HG02884 (cell line): ENCODE data around the gene GSG1L.

Source experiments
- ATAC-seq: cut with Tn5 transposase; IDR thresholded peaks from one replicate; pipeline ENCODE4 v1.9.1; 2021; ENCODE audit warnings: mild to moderate bottlenecking, moderate library complexity; ENCODE audit not compliant: unreplicated experiment

Gene GSG1L

DNA sequence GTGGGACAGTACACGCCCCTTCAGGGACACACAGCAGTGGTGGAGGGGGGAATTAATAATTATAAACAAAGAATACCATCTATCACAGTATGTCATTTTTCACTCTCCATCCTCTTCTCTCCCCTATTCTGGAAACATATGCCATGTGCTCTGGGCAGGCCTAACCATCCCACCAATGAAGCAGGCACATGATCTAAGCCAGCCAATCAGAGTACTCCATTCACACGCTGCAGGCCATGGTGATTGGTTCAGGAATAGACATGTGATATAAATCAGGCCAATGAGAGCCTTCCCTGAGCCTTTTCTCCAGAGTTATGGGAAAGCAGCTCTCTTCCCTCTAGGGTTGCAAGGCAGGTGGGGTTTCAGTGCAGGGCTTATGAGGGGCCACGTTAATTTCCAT, 36.5 kb downstream of the GSG1L start:
- ATAC-seq = no peak

DNA sequence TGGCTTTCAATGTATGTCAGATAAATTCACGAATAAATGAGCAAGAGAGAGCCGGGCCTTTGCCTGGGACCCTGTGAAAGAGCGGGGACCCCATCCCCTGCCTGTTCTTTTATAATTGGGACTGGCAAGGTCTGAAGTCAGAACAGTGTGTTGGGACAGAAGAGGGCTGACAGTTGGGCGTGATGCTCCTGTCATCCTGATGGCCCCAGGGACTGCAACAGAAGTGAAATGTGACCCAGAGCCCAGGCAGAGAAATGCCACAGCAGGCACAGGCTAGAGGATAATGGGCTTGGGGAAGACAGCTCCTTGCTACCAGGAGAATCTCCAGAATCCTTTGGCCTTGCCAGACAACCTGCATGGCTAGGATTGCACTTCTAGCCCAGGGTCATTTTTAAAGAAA, 37.9 kb downstream of the GSG1L start:
- ATAC-seq = no peak

GRCh38 chr16:28019218-28019617, 44.3 kb downstream of the GSG1L start:
- ATAC-seq = no peak

DNA sequence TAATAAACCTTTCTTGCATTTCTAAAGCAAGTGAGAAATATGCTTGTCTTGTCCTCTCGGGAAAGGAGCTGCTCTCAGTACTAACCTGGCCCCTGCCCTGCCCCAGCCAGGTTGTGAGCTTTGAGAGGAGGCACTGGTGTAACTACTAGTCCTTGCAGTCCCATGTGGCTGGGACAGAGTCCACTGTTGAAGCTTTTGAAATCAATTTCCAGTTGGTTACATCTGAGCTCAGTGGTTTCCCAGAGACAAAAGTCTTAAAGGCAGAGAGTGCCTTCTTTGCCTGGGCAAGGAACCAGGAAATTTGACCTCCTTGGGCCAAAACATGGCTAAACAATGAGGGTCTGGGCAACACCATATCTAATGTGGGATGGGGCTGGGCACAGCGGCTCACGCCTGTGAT, 48.7 kb downstream of the GSG1L start:
- ATAC-seq = no peak

- ATAC-seq = no peak
Observed at GRCh38 chr16:28013878-28014277, 49.6 kb downstream of the GSG1L start.

- ATAC-seq = no peak
Observed at GRCh38 chr16:28013392-28013791, 50.1 kb downstream of the GSG1L start.

- no peak for ATAC-seq
Observed at GRCh38 chr16:28011971-28012445, 51.5 kb downstream of the GSG1L start.

- no peak for ATAC-seq
Observed at GRCh38 chr16:28011223-28011622, 52.3 kb downstream of the GSG1L start.

DNA sequence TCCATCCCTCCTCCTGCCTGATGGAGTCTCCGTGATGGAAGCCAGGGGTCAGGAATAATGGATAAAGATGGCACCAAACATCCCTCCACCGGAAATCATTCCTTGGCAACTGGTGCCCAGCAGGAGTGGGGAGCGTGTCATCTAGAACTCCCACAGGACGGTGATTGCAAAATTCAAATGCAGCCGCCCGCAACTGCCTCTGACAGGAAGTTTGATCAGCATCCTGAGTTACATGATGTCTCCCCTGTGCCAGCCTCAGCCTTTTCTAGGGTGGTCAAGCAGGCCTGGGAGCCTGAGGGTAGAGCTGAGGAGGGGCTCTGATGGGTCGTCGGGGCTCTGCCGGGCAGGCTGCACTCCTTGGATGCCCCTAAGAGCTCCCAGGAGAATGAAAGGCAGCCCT, 52.8 kb downstream of the GSG1L start:
- no peak for ATAC-seq

- ATAC-seq = no peak
Observed at GRCh38 chr16:28009586-28010373, 53.7 kb downstream of the GSG1L start.

- ATAC-seq = no peak
Observed at GRCh38 chr16:28003923-28004322, 59.6 kb downstream of the GSG1L start.

- ATAC-seq = no peak
Observed at GRCh38 chr16:28003021-28003865, 60.3 kb downstream of the GSG1L start.

DNA sequence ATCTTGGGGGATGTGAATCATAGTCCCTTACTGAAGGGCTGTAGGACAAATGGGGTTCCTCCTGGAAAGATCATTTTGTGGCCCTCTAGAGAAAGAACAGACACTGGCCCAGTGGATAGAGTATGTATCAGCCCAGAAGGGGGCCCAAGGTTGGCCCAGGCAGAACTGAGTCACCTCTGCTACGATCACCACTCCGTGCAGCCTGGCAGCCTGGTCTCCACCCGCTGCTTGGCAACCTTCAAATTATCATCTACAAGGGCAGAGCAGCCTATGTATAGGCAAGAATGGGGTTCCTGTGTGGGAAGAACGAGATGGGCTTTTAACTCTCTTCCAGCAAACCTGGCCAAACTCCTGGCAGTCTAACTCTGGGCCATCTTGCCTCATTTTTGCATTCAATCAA, 61.9 kb downstream of the GSG1L start:
- no peak for ATAC-seq

- no peak for ATAC-seq
Observed at GRCh38 chr16:28001184-28001583, 62.3 kb downstream of the GSG1L start.

- ATAC-seq = no peak
Observed at GRCh38 chr16:28000314-28001169, 63.0 kb downstream of the GSG1L start.

DNA sequence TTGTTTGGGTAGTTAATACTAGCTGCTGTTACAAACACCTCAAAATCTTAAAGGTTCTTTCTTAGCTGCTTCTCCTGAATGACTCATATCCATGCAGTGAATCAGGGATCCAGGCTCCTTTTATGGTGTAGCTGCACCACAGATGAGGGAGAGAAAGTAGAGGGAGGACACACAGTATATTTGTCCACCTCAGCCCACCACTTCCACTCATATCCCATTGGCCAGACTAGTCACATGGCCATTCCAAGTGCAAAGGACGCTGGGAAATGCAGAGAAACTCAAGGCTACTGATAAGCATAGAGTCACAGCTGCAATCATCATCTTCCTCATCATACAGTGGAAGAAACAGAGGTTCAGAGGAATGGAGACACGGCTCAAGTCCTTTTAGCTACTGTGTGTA, 63.8 kb downstream of the GSG1L start:
- no peak for ATAC-seq

DNA sequence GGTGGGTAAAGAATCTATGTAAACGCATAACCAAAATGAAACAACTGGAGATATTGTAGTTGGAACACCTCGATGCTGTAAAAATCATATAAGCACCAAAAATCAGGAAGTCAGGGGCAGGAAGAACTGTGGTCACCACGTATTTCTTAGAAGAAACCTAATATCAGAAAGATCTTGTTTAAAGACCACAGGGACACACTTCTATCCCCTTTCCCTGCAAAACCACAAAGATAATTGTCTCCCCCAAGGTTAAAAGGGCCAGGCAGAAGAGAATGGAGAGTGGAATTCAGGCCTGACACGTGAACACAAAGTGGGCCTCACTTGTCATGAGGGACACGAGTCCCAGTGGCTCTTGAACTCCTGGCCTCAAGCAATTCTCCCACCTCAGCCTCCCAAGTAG, 68.1 kb downstream of the GSG1L start:
- no peak for ATAC-seq

- ATAC-seq = no peak
Observed at GRCh38 chr16:27994686-27995085, 68.8 kb downstream of the GSG1L start.

- ATAC-seq = no peak
Observed at GRCh38 chr16:27993587-27993986, 69.9 kb downstream of the GSG1L start.

DNA sequence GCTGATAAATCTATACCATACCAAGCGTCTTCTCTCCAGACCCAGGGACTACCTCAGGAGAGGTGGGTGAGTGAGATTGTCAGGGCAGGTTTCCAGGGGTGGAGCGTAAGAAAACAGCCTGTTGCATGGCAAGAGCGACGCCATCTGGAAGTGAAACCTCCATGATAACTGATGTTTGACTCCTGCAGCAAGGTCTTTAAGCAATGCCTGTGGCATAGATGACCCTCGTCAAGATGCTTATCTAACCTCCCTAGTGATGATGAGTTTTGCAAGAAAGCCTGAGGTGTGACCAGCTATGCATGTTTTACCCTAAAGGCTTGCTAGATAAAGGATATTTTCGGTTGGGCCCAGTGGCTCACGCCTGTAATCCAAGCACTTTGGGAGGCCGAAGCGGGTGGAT, 71.6 kb downstream of the GSG1L start:
- ATAC-seq = no peak

DNA sequence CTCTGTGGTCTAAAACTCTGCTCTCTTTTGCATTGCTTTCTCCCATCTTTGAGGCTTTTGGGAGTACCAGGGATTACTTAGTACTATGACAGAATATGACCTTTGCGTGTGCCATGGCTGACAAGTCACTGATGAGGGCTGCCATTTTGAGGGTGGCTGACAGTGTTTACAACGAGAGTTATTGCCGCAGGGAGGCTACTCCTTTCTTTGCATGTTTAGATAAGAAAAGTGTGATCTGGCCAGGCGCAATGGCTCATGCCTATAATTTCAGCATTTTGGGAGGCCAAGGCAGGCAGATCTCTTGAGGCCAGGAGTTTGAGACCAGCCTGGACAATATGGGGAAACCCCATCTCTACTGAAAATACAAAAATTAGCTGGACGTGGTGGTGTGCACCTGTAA, 77.5 kb downstream of the GSG1L start:
- no peak for ATAC-seq
